Ovary (tissue), 3 donors: ENCODE data around the gene ZNF546.

Source experiments
- CTCF ChIP-seq, 3 donors: fragments of 450-650 bp in 2 of 3; fragments of 200-600 bp in 1 of 3; IDR thresholded peaks; one replicate each; pipeline versions ENCODE4 v1.5.1 to v1.8.0; 2016 to 2022; ENCODE audit warnings: antibody characterized with exemption in 3 of 3, mild to moderate bottlenecking in 1 of 3
- EP300 ChIP-seq: sonication (generic); formaldehyde crosslinking; IDR thresholded peaks from one replicate; pipeline ENCODE4 v1.6.1; 2017; ENCODE audit warnings: antibody characterized with exemption
- POLR2A ChIP-seq: fragments of 450-650 bp; IDR thresholded peaks from one replicate; pipeline ENCODE4 v1.6.1; 2017; ENCODE audit warnings: antibody characterized with exemption, mild to moderate bottlenecking, moderate library complexity
- donor health status: DM: no; HTN: no; CAD: no.

GRCh38 chr19:39966617-39967016, 30.2 kb upstream of the ZNF546 start:
- TF ChIP-seq CTCF (IDR thresholded peaks at IDR 0.05), result no peak
- no peak for TF ChIP-seq EP300
- TF ChIP-seq POLR2A, result no peak
